K562 (cell line): Measurements from ENCODE around the gene KATNB1. TPM values are rescaled to one million over a fixed set of nuclear protein-coding genes. Genes with fewer than 3 reads are reported as not detected.

Experiments used
- CSDE1 ChIP-seq, 2 experiments: fragments of 450-650 bp; IDR thresholded peaks; 2 replicates each; pipeline ENCODE4 v1.6.1; 2016; ENCODE audit warnings: mild to moderate bottlenecking in 1 of 2
- ZNF609 ChIP-seq: sonication (generic); formaldehyde crosslinking; IDR thresholded peaks from 2 replicates; pipeline ENCODE4 v1.8.1; 2023; ENCODE audit warnings: missing genetic modification reagents, mild to moderate bottlenecking, borderline replicate concordance
- polyA plus RNA-seq, 8 experiments: library from polyadenylated mRNA; depleted of rRNA in 4 of 8; stranded (reverse) in 5 of 8; unstranded in 3 of 8; fragments of >200 nt; fragmentation: Nextera tagmentation in 2 of 8; fragmentation: Illumina TruSeq in 1 of 8; extraction: Ambion mirVana in 2 of 8; extraction: Trizol in 1 of 8; gene quantifications; 2 replicates each; pipeline versions ENCODE4 v1.2.1 to v1.2.3, GENCODE V29; 2011 to 2014; ENCODE audit warnings: inconsistent platforms in 1 of 8, missing spikeins in 1 of 8
- total RNA-seq, 7 experiments: library from RNA; depleted of rRNA in 6 of 7; stranded (reverse); fragments of >200 nt in 6 of 7; fragmentation: Illumina TruSeq in 2 of 7; extraction: Trizol in 2 of 7; gene quantifications; 2 replicates each; pipeline versions ENCODE4 v1.2.1 to v1.2.3, GENCODE V29; 2011 to 2021; ENCODE audit warnings: low replicate concordance in 1 of 7

The KATNB1 gene
- total and polyA plus RNA-seq, 9 of the 15 experiments (the other 6 are each of a cell fraction or from before 2014, with no cell fraction given), result 1.2 to 52.6 (median 21.9) TPM

DNA sequence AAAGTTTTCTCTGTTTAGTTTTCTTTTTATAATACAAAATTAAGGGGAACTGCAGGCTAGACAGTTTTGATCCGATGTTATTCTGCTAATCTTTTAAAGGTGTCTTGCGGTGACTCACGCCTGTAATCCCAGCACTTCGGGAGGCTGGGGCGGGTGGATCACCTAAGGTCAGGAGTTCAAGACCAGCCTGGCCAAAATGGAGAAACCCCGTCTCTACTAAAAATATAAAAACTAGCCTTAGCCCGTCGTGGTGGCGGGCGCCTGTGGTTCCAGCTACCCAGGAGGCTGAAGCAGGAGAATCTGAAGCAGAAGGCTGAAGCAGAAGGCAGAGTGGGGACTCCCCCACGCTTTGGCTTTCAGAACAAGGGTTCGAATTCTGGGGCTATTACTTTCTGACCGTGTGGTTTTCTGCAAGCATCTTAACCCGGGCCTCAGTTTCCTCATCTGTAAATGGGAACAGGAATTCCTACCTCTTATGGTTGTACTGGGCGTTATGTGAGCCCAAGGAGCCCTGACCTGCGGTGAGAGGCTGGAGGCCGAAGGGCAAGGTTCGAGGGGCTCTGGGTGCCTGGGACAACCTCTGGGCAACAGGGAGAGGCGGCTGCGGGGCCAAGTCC, 1.2 kb upstream of the KATNB1 start (continued):
- no peak for TF ChIP-seq CSDE1 (IDR thresholded peaks at IDR 0.05)
- no peak for TF ChIP-seq ZNF609 (CRISPR knock-in tag)
